Activated T-helper 1 cell treated with Interleukin-2 at 50 U/mL for 16 hours (primary cell): ENCODE results near the gene HEBP2.

Experiments
- DNase-seq: peaks from one replicate; pipeline ENCODE4 v3.0.0-alpha.2; 2020; ENCODE audit warnings: low read depth

HEBP2 gene

DNA sequence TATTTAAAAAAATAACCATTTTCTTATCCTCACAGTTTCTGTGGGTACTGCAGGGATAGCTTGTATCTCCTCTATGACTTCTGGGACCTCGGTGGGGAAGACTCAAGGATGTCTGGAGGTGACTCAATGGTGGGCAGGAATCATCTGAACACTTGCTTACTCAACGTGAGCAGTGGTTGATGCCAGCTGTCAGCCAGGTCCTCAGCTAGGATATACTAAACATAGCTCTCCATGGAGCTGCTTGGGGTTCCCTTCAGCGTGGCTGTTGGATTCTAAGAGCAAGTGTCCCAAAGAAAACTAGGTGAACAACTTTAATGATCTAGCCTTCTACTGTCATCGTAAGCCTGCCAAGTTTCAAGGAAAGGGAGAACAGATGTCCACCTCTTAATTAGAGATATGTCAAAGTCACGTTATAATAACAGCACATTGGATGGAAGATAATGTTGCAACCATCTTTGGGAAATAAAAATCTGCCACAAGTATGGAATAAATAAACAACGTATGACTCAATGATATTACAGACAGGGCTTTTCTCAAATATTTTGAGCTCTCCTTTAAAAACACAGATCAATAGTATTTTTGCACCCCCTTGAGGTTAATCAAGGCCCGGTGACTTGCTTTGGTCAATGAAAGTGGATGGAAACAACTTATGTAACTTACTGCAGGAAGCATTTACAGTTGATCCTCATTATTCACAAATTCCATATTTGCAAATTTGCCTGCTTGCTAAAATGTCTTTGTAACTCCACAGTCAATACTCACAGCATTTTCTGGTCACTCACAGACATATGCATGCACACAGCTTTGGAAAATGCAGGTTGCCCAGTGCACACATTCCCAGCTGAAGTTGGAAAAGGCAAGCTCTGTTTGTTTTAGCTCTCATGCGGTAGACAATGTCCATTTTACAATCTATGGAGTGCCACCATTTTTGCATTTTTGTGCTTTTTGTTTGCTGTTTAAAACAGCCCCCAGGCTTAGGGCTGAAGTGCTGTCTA lies 6.6 kb upstream of the HEBP2 start:
- DNase-seq = no peak

DNA sequence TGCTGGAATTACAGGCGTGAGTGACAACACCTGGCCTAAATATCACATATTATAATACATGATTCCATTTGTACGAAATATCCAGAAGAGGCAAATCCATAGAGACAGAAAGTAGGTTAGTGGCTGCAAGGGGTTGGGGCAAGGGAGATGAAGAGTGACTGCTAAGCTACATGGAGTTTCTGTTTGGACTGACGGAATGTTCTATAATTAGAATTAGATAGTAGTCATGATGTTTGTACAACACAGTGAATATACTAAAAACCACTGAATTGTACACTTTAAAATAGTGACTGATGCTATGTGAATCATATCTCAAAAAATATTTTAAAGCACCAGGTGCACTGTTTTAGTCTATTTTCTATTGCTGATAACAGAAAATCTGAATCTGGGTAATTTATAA lies 3.7 kb upstream of the HEBP2 start:
- DNase-seq = no peak

DNA sequence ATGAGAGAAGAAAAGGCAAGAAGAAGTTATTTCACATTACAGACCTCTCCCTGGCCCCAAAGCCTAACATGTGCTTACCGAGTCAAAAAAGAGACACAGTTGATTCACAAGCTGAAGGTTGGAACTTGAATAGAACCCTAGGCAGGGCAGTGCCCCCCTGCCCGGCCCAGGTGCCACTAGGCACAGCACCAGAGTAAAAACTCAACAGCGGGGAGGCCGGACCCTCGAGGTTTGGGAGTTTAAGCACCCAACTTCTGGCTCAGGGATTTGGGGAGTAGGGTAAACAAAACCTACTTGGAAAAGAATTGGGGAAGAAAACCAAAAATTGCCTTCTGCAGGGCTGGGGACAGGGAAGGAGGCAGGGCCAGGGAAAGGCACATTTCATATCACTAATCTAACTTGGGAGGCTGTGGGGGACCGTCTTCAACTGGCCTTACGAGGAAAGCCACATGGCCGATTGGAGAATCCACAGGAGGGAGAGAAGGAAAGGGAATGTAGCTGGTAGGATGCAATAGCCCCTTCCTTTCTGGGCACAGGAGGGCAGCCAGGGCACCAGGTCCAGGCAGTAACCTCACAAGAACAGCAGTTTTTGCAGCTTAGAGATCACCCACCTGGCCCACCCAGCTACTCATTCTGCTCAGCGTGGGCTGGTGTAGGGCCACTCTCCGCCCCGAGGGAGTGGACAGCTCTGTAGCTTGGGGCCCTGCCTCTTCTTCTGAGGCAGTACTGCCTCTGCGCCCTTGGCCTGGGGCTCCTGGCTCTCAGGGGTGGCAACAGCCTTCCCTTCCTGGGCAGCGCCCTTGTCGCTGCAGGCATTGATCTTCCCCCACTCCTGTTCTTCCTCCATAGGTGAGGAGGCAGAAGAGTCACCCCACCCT lies 1.8 kb upstream of the HEBP2 start:
- DNase-seq = no peak

DNA sequence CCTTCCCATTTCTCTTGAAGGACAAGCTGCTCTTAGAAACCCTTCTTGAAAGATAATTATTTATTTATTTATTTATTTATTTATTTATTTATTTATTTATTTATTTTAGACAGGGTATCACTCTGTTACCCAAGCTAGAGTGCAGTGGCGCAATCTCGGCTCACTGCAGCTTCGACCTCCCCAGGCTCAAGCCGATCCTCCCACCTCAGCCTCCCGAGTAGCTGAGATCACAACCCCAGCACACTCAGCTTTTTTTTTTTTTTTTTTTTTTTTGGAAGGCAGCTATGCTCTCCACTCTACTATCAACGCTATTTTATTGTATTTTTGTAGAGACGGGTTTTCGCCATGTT lies 1.2 kb upstream of the HEBP2 start:
- no peak for DNase-seq

GRCh38 chr6:138403324-138403800 lies 661 bp upstream of the HEBP2 start:
- DNase-seq = no peak

DNA sequence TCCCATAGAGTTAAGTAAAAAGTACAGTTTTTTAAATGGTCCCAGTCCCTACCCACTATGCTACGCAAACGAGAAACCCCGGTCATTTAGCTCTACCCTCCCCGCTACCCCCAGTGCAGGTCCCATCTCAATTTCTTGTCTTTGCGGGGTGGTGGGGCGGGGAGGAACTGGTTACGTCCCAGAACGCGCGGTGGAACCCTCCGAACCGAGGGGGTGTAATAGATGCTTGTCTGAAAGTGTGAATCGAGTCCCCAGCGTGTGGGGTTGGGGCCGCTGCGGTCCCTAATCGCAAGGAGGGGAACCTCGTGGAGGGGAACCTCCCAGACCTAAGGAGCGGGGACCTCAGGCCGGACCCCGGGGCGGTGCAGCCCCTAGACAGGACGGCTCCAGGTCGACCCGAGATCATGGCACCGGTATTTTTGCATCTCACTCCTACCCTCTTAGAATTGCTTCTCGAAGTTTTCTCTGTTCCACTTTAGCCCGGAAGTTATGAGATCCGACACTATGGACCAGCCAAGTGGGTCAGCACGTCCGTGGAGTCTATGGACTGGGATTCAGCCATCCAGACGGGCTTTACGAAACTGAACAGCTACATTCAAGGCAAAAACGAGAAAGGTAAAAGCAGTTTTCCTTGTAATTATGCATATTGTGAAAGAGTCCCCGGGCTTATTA lies 779 bp downstream of the HEBP2 start:
- DNase-seq = no peak

- no peak for DNase-seq
These were observed 1.9 kb downstream of the HEBP2 start for GRCh38 chr6:138405816-138406413.

DNA sequence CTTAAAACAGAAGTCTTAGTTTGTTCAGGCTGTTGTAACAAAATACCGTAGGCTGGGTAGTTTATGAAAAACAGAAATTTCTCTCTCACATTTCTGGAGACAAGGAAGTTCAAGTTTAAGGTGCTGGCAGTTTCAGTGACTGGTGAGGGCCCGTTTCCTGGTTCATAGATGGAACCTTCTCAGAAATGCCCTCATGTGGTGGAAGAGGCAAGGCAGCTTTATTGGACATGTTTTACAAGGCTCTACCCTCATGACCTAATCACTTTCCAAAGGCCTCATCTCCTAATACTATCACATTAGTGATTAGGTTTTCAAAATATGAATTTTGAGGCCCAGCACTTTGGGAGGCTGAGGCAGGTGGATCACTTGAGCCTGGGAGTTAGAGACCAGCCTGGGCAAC lies 2.4 kb downstream of the HEBP2 start:
- DNase-seq = no peak

DNA sequence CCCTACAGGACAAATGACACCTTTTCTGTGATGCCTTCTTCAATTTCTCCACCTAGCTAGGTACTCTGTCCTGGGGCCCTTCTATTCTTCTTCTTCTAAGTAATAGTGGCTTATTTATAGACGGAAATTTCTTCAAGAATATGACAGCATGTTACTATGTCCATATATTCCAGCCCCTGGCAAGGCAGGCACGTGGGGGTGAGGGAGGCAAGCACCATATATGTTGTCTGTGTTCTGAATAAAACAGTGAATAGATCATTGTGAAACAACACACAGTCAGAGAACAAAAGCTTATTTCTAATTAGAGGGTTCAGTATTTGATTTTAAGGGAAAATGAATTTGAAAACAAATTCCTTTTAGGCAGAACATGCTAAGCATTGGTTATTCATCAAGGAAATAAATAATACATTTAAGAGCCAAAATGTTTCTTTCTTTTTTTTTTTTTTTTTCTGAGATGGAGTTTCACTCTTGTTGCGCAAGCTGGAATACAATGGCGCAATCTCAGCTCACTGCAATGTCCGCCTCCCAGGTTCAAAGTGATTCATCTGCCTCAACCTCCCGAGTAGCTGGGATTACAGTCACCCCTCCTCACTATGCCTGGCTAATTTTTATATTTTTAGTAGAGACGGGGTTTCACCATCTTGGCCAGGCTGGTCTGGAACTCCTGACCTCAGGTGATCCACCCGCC lies 6.2 kb downstream of the HEBP2 start:
- DNase-seq = no peak

GRCh38 chr6:138410972-138411880 lies 7.2 kb downstream of the HEBP2 start:
- no peak for DNase-seq

- DNase-seq = no peak
These were observed 11.1 kb downstream of the HEBP2 start for GRCh38 chr6:138415125-138415524.

DNA sequence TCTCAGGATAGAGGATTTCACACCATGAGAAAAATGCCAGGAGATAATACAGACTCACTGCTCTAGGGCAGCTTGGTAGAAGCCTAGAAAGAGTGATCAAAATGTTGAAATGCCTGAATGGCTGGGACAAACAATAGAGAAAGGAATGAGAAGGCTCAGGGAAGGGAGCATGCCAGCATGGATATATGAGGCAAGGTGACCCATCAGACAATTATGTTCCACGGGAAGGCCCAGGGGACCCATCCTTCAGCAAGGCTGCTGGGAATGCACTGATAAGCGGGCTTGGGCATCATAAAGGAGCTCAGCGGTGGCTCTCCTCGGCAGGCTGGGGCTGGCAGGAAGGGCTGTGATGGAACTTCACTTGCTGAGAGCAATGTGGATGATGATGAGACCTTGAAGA lies 12.2 kb downstream of the HEBP2 start:
- no peak for DNase-seq

GRCh38 chr6:138417493-138418117 lies 13.6 kb downstream of the HEBP2 start:
- DNase-seq = no peak

- DNase-seq = no peak
These were observed 14.2 kb downstream of the HEBP2 start for GRCh38 chr6:138418118-138418742.

- DNase-seq = no peak
These were observed 15.7 kb downstream of the HEBP2 start for GRCh38 chr6:138419766-138420165.

DNA sequence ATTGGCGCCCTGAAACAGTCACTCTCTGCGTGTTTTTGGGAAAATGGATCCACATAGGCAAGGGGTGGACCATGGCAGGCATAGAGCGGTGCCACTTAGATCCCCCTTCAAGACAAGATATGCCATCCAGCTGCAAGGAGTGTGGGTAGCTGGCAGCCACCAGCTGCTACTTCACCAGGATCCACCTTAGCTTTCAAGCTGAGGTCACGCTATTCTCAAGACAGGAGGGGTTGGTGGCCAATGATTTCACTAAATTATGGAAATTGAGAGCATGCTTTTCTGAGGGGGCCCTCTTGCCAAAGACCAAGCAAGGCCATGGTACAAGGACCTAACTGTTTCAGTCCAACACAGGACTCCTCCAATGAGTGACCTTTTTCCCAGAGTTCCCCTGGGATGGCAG lies 16.3 kb downstream of the HEBP2 start:
- no peak for DNase-seq

GRCh38 chr6:138421089-138421488 lies 17.1 kb downstream of the HEBP2 start:
- DNase-seq = no peak

DNA sequence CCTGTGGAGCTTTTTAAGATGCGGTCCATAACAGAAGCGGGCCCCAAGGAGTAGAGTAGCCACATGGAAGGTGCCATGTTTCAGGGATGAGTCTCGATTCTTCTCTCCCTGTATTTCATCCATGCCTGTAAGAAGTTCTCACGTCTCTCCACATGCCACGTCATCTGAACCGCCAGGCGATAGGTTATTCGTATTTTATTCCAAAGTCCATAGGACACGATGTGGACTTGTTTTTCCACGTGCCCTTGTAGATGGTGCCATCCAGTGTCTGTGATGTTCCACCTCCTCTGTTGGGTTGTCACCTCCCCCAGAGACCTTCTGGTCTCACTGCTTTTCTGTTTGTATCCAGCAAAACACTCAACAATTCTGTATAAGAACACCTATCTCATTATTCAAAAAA lies 17.6 kb downstream of the HEBP2 start:
- DNase-seq = no peak

GRCh38 chr6:138422861-138423260 lies 18.8 kb downstream of the HEBP2 start:
- no peak for DNase-seq
